IMR-90 (cell line): ENCODE data around the gene OPCML. TPM values are rescaled to one million over a fixed set of nuclear protein-coding genes. Genes with fewer than 3 reads are reported as not detected.

Experiments used
- ATAC-seq: fragments of 200-7000 bp; cut with Tn5 transposase; 2 replicates; pipeline ENCODE4 v1.9.1; 2020; ENCODE audit warnings: low read depth, mild to moderate bottlenecking, moderate library complexity
- BruUV-seq: library from RNA; stranded (reverse); fragments of 400-500 nt; replicated peaks from 2 replicates; lab custom pipeline; 2021; lab: Mats Ljungman, UMichigan
- CTCF ChIA-PET: fragments of 300-600 bp; formaldehyde crosslinking; extraction: SDS; loops from one replicate; lab custom pipeline; 2021; ENCODE audit warnings: antibody characterized with exemption; lab: Yijun Ruan, JAX
- POLR2A ChIA-PET: fragments of 300-600 bp; sonication (Branson Sonifier 250); formaldehyde crosslinking; loops from one replicate; lab custom pipeline; 2022; ENCODE audit warnings: antibody characterized with exemption; ENCODE audit not compliant: unreplicated experiment; lab: Charles Lee
- DNase-seq: peaks from one replicate; pipeline ENCODE4 v3.0.0; 2013
- H2AFZ ChIP-seq: replicated peaks from 2 replicates; pipeline ENCODE3; 2013; ENCODE audit warnings: low read length, mild to moderate bottlenecking; ENCODE audit not compliant: poor library complexity
- H2AK5ac ChIP-seq: 2 replicates; pipeline ENCODE4 v1.6.1; 2013; ENCODE audit warnings: low read depth, low read length, inconsistent platforms
- H2AK9ac ChIP-seq: replicated peaks from 2 replicates; pipeline ENCODE3; 2013; ENCODE audit warnings: mild to moderate bottlenecking, low read depth, low read length, moderate library complexity; ENCODE audit not compliant: poor library complexity
- H2BK120ac ChIP-seq: 2 replicates; pipeline ENCODE4 v1.6.1; 2013; ENCODE audit warnings: low read depth, low read length, inconsistent platforms
- H2BK15ac ChIP-seq: 3 replicates; pipeline ENCODE4 v1.6.1; 2013; ENCODE audit warnings: low read depth, low read length, inconsistent platforms
- H2BK20ac ChIP-seq: 2 replicates; pipeline ENCODE4 v1.6.1; 2013; ENCODE audit warnings: low read depth, mild to moderate bottlenecking, inconsistent platforms, low read length, moderate library complexity
- H2BK5ac ChIP-seq: 2 replicates; pipeline ENCODE4 v1.6.1; 2013; ENCODE audit warnings: mild to moderate bottlenecking, low read depth, low read length, inconsistent platforms; ENCODE audit not compliant: poor library complexity, severe bottlenecking
- H3K14ac ChIP-seq: replicated peaks from 2 replicates; pipeline ENCODE4 v1.6.1; 2013; ENCODE audit warnings: low read depth, low read length, inconsistent platforms
- H3K18ac ChIP-seq: 2 replicates; pipeline ENCODE4 v1.6.1; 2013; ENCODE audit warnings: low read depth, low read length, control low read depth
- H3K23ac ChIP-seq: 2 replicates; pipeline ENCODE4 v1.6.1; 2013; ENCODE audit warnings: low read depth, low read length, inconsistent platforms
- H3K27ac ChIP-seq: 2 replicates; pipeline ENCODE4 v1.5.1; 2013; ENCODE audit warnings: mild to moderate bottlenecking, control low read depth, low read length; ENCODE audit not compliant: insufficient read depth
- H3K27me3 ChIP-seq: 2 replicates; pipeline ENCODE4 v1.6.1; 2013; ENCODE audit warnings: low read length; ENCODE audit not compliant: control insufficient read depth, insufficient read depth
- H3K36me3 ChIP-seq: 2 replicates; pipeline ENCODE4 v1.6.1; 2013; ENCODE audit warnings: low read length, mixed read lengths; ENCODE audit not compliant: control insufficient read depth, insufficient read depth
- H3K4ac ChIP-seq: 2 replicates; pipeline ENCODE4 v1.6.1; 2013; ENCODE audit warnings: low read depth, low read length, inconsistent platforms
- H3K4me1 ChIP-seq: 2 replicates; pipeline ENCODE4 v1.6.1; 2013; ENCODE audit warnings: low read length, mixed read lengths; ENCODE audit not compliant: control insufficient read depth, insufficient read depth
- H3K4me2 ChIP-seq: 2 replicates; pipeline ENCODE4 v1.6.1; 2013; ENCODE audit warnings: low read depth, mild to moderate bottlenecking, control low read depth, low read length, moderate library complexity
- H3K4me3 ChIP-seq: 2 replicates; pipeline ENCODE4 v1.5.1; 2013; ENCODE audit warnings: low read depth, mild to moderate bottlenecking, control low read depth, low read length, moderate library complexity; ENCODE audit not compliant: insufficient read depth
- H3K56ac ChIP-seq: 2 replicates; pipeline ENCODE4 v1.6.1; 2013; ENCODE audit warnings: low read length, inconsistent platforms; ENCODE audit not compliant: insufficient read depth; ENCODE audit errors: extremely low read depth
- H3K79me1 ChIP-seq, 2 experiments: 2 replicates each; pipeline ENCODE4 v1.6.1; 2013; ENCODE audit warnings: low read length in 2 of 2, inconsistent platforms in 1 of 2, low read depth in 1 of 2
- H3K9ac ChIP-seq: 2 replicates; pipeline ENCODE4 v1.6.1; 2013; ENCODE audit warnings: low read depth, low read length, control low read depth
- H3K9me1 ChIP-seq: 2 replicates; pipeline ENCODE4 v1.6.1; 2013; ENCODE audit warnings: low read length, inconsistent platforms; ENCODE audit not compliant: insufficient read depth
- H3K9me3 ChIP-seq: 2 replicates; pipeline ENCODE4 v1.6.1; 2013; ENCODE audit warnings: low read length; ENCODE audit not compliant: control insufficient read depth, insufficient read depth
- H4K20me1 ChIP-seq: 2 replicates; pipeline ENCODE4 v1.6.1; 2013; ENCODE audit warnings: low read length, inconsistent platforms; ENCODE audit not compliant: insufficient read depth
- H4K5ac ChIP-seq: 2 replicates; pipeline ENCODE4 v1.6.1; 2013; ENCODE audit warnings: mild to moderate bottlenecking, low read depth, low read length, control low read depth
- H4K8ac ChIP-seq, 2 experiments: 2 replicates each; pipeline ENCODE4 v1.6.1; 2013; ENCODE audit warnings: low read depth in 2 of 2, low read length in 2 of 2, control low read depth in 1 of 2, inconsistent platforms in 1 of 2
- H4K91ac ChIP-seq: 2 replicates; pipeline ENCODE4 v1.6.1; 2013; ENCODE audit warnings: low read depth, low read length, inconsistent platforms; ENCODE audit not compliant: insufficient read depth
- NFE2L2 ChIP-seq: fragments of 150-350 bp; IDR thresholded peaks from 2 replicates; pipeline ENCODE4 v1.6.1; 2016; ENCODE audit warnings: low read depth, mild to moderate bottlenecking, low read length
- RFX5 ChIP-seq: IDR thresholded peaks from 2 replicates; pipeline ENCODE4 v1.8.0; 2012; ENCODE audit warnings: low read depth, mild to moderate bottlenecking, low read length, moderate library complexity
- WGBS, 2 experiments: methylation state at CpG; one replicate each; pipeline versions ENCODE4 v1.1.5 to v1.1.7; 2013; ENCODE audit warnings: missing lambda C conversion rate in 2 of 2; ENCODE audit not compliant: insufficient read length in 1 of 2; ENCODE audit errors: extremely low coverage in 2 of 2; 5-methylcytosine and 5-hydroxymethylcytosine counted together
- dilution Hi-C: fragments of 300-500 bp; cut with HindIII; formaldehyde crosslinking; loops from one replicate; pipeline ENCODE4 v1.14.3; 2018; ENCODE audit warnings: low sequenced_read_pairs; ENCODE audit not compliant: unreplicated experiment
- in situ Hi-C: fragments of 300-500 bp; cut with MboI; formaldehyde crosslinking; loops from 3 replicates; pipeline ENCODE4 v1.14.3; 2019; ENCODE audit warnings: low sequenced_read_pairs, inconsistent platforms, mixed read lengths
- intact Hi-C: fragments of 100-400 bp; cut with micrococcal nuclease; formaldehyde crosslinking; loops from 2 replicates; pipeline ENCODE4 v1.10.0; 2022
- polyA plus RNA-seq, 3 experiments: library from polyadenylated mRNA; depleted of rRNA; stranded (reverse); fragments of >200 nt; gene quantifications; 2 replicates each; pipeline ENCODE4 v1.2.3, GENCODE V29; 2012; ENCODE audit warnings: low replicate concordance in 1 of 3
- total RNA-seq: library from RNA; depleted of rRNA; stranded (reverse); fragments of >200 nt; gene quantifications from 2 replicates; pipeline ENCODE4 v1.2.3, GENCODE V29; 2012
- TF ChIP-seq, protein P1 (sequence below): conservative IDR thresholded peaks from 2 replicates; pipeline ENCODE4 v1.5.1; 2012; ENCODE audit warnings: mild to moderate bottlenecking, low read depth, low read length, improper control_type of control experiment

Gene OPCML
- total and polyA plus RNA-seq, 2 of the 4 experiments (the other 2 are of a cell fraction), result under 0.01 to 2.6 TPM

GRCh38 chr11:133134314-133135173 lies 397.8 kb downstream of the OPCML start:
- dilution Hi-C loops, result no loop called here

More at GRCh38 chr11:133134314-133135173, 397.8 kb downstream of the OPCML start:
- Histone ChIP-seq H4K20me1 (no peaks in the 10 kb centered on the region), H2BK15ac (no peak overlapping the region), H2BK120ac (no peak overlapping the region), H2AK9ac (no peak overlapping the region), H3K14ac (no peak overlapping the region), H3K4me2 (no peak overlapping the region), H2AK5ac (no peak overlapping the region), H3K56ac (no peak overlapping the region), H3K27ac (no peak overlapping the region), H3K79me1 (no peaks in the 10 kb centered on the region), H4K8ac (no peak overlapping the region), H3K9me1 (no peaks in the 10 kb centered on the region), H4K5ac (no peak overlapping the region), H3K18ac (no peak overlapping the region), H3K23ac (no peak overlapping the region), H3K9me3 (peaks cover 13% of the 10 kb centered on the region; the same call in 1 of the 2 replicates), H4K91ac (no peak overlapping the region), H3K36me3 (no peaks in the 10 kb centered on the region), H3K9ac (no peak overlapping the region), H2BK5ac (no peak overlapping the region), H3K4ac (no peak overlapping the region), H2BK20ac (no peak overlapping the region), H3K27me3 (no peaks in the 10 kb centered on the region), H3K4me3 (no peak overlapping the region), H2AFZ (no peak overlapping the region), H3K4me1 (no peaks in the 10 kb centered on the region)
- WGBS, 2 experiments, result 3% methylated on average over 6 of the region's 11 CpGs; no CpG with 5 or more reads in 1 of the 2 experiments
- BruUV-seq, result no TSS peak
- ATAC-seq, result no peak
- ChIA-PET CTCF (no interaction called here), POLR2A (no interaction called here)
- peak; percentile 4 for DNase-seq
- TF ChIP-seq, protein P1, sequence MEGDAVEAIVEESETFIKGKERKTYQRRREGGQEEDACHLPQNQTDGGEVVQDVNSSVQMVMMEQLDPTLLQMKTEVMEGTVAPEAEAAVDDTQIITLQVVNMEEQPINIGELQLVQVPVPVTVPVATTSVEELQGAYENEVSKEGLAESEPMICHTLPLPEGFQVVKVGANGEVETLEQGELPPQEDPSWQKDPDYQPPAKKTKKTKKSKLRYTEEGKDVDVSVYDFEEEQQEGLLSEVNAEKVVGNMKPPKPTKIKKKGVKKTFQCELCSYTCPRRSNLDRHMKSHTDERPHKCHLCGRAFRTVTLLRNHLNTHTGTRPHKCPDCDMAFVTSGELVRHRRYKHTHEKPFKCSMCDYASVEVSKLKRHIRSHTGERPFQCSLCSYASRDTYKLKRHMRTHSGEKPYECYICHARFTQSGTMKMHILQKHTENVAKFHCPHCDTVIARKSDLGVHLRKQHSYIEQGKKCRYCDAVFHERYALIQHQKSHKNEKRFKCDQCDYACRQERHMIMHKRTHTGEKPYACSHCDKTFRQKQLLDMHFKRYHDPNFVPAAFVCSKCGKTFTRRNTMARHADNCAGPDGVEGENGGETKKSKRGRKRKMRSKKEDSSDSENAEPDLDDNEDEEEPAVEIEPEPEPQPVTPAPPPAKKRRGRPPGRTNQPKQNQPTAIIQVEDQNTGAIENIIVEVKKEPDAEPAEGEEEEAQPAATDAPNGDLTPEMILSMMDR, result 0 out of 2 replicates have a peak, but pooled peaks have one; percentile 14
- TF ChIP-seq NFE2L2 (no peak), RFX5 (no peak)
- intact Hi-C loops (no loop called here), in situ Hi-C loops (no loop called here)
